K562 (cell line): ENCODE measurements around the gene ALOX5. TPM values are rescaled to one million over a fixed set of nuclear protein-coding genes. Genes with fewer than 3 reads are reported as not detected.

ENCODE experiments used
- ATAC-seq: fragments of 200-7000 bp; cut with Tn5 transposase; 3 replicates; pipeline ENCODE4 v1.9.1; 2020; ENCODE audit warnings: moderate library complexity
- BruUV-seq: library from RNA; stranded (reverse); fragments of 400-500 nt; replicated peaks from 2 replicates; lab custom pipeline; 2021; lab: Mats Ljungman, UMichigan
- CTCF ChIA-PET: fragments of 300-600 bp; formaldehyde crosslinking; extraction: SDS; loops from one replicate; lab custom pipeline; 2021; ENCODE audit warnings: low intra/inter-chr PET ratio; lab: Yijun Ruan, JAX
- POLR2A ChIA-PET: fragments of 300-600, 350-650 bp; sonication (Branson Sonifier 250); formaldehyde crosslinking; extraction: SDS; loops from one replicate; lab custom pipeline; 2021; ENCODE audit warnings: antibody characterized with exemption, inconsistent platforms; lab: Yijun Ruan, JAX
- DNase-seq, 4 experiments: peaks; one replicate each; pipeline versions ENCODE4 v3.0.0 to v3.0.0-alpha.2; 2011 to 2018; ENCODE audit warnings: low spot score in 3 of 4, mixed read lengths in 3 of 4; ENCODE audit errors: extremely low read depth in 1 of 4
- FAIRE-seq: peaks from 2 replicates; lab custom pipeline; 2011; peaks lifted over from hg19 to GRCh38; lab: Jason Lieb, UNC
- H2AFZ ChIP-seq: 2 replicates; pipeline ENCODE4 v1.6.0; 2011; ENCODE audit warnings: low read depth, low read length, control low read depth, inconsistent platforms
- H3K27ac ChIP-seq: fragments of 200-600 bp; 3 replicates; pipeline ENCODE4 v1.8.0; 2011; ENCODE audit warnings: low read depth, mild to moderate bottlenecking, control low read depth, inconsistent platforms, low read length, moderate library complexity, mixed read lengths; ENCODE audit errors: extremely low read depth
- H3K27me3 ChIP-seq, 2 experiments: fragments of 300-600 bp in 1 of 2; 2 replicates in 1 of 2; 3 replicates in 1 of 2; pipeline versions ENCODE4 v1.6.0 to v1.8.0; 2011; ENCODE audit warnings: inconsistent platforms in 2 of 2, low read length in 2 of 2, mild to moderate bottlenecking in 1 of 2, mixed read lengths in 1 of 2, moderate library complexity in 1 of 2; ENCODE audit not compliant: control insufficient read depth in 2 of 2, insufficient read depth in 2 of 2
- H3K36me3 ChIP-seq: fragments of 300-600 bp; 3 replicates; pipeline ENCODE4 v1.8.0; 2011; ENCODE audit warnings: mild to moderate bottlenecking, low read length, inconsistent platforms; ENCODE audit not compliant: control insufficient read depth, insufficient read depth
- H3K4me1 ChIP-seq, 2 experiments: fragments of 200-600 bp in 1 of 2; replicated peaks in 1 of 2; 2 replicates in 1 of 2; 3 replicates in 1 of 2; pipeline versions ENCODE4 v1.5.1 to v1.8.0; 2011; ENCODE audit warnings: inconsistent platforms in 2 of 2, low read length in 2 of 2, mild to moderate bottlenecking in 1 of 2, mixed read lengths in 1 of 2, moderate library complexity in 1 of 2; ENCODE audit not compliant: control insufficient read depth in 2 of 2, insufficient read depth in 2 of 2
- H3K4me2 ChIP-seq: 2 replicates; pipeline ENCODE4 v1.6.1; 2011; ENCODE audit warnings: low read length, control low read depth, inconsistent platforms, mixed read lengths; ENCODE audit not compliant: insufficient read depth
- H3K4me3 ChIP-seq: fragments of 200-600 bp; sonication (generic), shearing (Covaris generic); 2 replicates; pipeline ENCODE4 v1.5.1; 2016; ENCODE audit warnings: control low read depth, inconsistent platforms
- H3K79me2 ChIP-seq: fragments of 200-600 bp; 3 replicates; pipeline ENCODE4 v1.8.0; 2011; ENCODE audit warnings: low read length, inconsistent platforms; ENCODE audit not compliant: control insufficient read depth, insufficient read depth
- H3K9ac ChIP-seq, 2 experiments: 2 replicates each; pipeline versions ENCODE4 v1.6.0 to v1.6.1; 2011; ENCODE audit warnings: low read depth in 2 of 2, low read length in 2 of 2, control low read depth in 1 of 2, inconsistent platforms in 1 of 2, mild to moderate bottlenecking in 1 of 2, mixed read lengths in 1 of 2; ENCODE audit not compliant: insufficient read depth in 1 of 2
- H3K9me1 ChIP-seq: one replicate; pipeline ENCODE4 v1.6.0; 2011; ENCODE audit warnings: inconsistent platforms, mild to moderate bottlenecking, low read length, moderate library complexity; ENCODE audit not compliant: control insufficient read depth, insufficient read depth
- H3K9me3 ChIP-seq: replicated peaks from 2 replicates; pipeline ENCODE4 v1.5.1; 2011; ENCODE audit warnings: low read depth, low read length, inconsistent platforms; ENCODE audit not compliant: control insufficient read depth, insufficient read depth
- H4K20me1 ChIP-seq: replicated peaks from 2 replicates; pipeline ENCODE4 v1.6.1; 2011; ENCODE audit warnings: low read length, inconsistent platforms, mixed read lengths; ENCODE audit not compliant: control insufficient read depth, insufficient read depth
- E2F1 ChIP-seq: sonication (generic); formaldehyde crosslinking; IDR thresholded peaks from 2 replicates; pipeline ENCODE4 v1.8.1; 2023; ENCODE audit warnings: mild to moderate bottlenecking, missing genetic modification reagents, moderate library complexity
- GABPB2 ChIP-seq: fragments of 250-450 bp; sonication (Bioruptor Pico); conservative IDR thresholded peaks from 2 replicates; pipeline ENCODE4 v1.5.1; 2021; ENCODE audit warnings: mild to moderate bottlenecking
- IFI16 ChIP-seq: fragments of 250-450 bp; sonication (Bioruptor Pico); IDR thresholded peaks from 2 replicates; pipeline ENCODE4 v2.1.2; 2022; ENCODE audit warnings: mild to moderate bottlenecking, inconsistent platforms
- MAFF ChIP-seq: IDR thresholded peaks from 2 replicates; pipeline ENCODE4 v1.6.1; 2012; ENCODE audit warnings: low read length, improper control_type of control experiment
- SOX6 ChIP-seq: fragments of 450-650 bp; IDR thresholded peaks from 2 replicates; pipeline ENCODE4 v1.6.1; 2014; ENCODE audit warnings: mild to moderate bottlenecking
- TSC22D4 ChIP-seq: fragments of 450-650 bp; IDR thresholded peaks from 2 replicates; pipeline ENCODE4 v1.6.1; 2016; ENCODE audit warnings: missing genetic modification characterization, missing biosample characterization, control low read depth
- ZNF57 ChIP-seq: fragments of 450-650 bp; formaldehyde crosslinking; IDR thresholded peaks from 2 replicates; pipeline ENCODE4 v1.4.0; 2020; ENCODE audit warnings: mild to moderate bottlenecking, moderate library complexity
- WGBS: fragments of 100-300 bp; shearing (Covaris generic); methylation state at CpG from one replicate; pipeline ENCODE4 v1.1.6; 2016; ENCODE audit warnings: low coverage, mixed read lengths; ENCODE audit not compliant: insufficient coverage; ENCODE audit errors: missing lambda C conversion rate; 5-methylcytosine and 5-hydroxymethylcytosine counted together
- in situ Hi-C: fragments of 300-500 bp; cut with MboI; formaldehyde crosslinking; loops from 4 replicates; pipeline ENCODE4 v1.15.0; 2018; ENCODE audit warnings: inconsistent platforms, mixed read lengths
- intact Hi-C: fragments of 100-400 bp; cut with micrococcal nuclease; formaldehyde crosslinking; loops from 2 replicates; pipeline ENCODE4 v1.14.2; 2022
- polyA plus RNA-seq, 8 experiments: library from polyadenylated mRNA; depleted of rRNA in 4 of 8; stranded (reverse) in 5 of 8; unstranded in 3 of 8; fragments of >200 nt; fragmentation: Nextera tagmentation in 2 of 8; fragmentation: Illumina TruSeq in 1 of 8; extraction: Ambion mirVana in 2 of 8; extraction: Trizol in 1 of 8; gene quantifications; 2 replicates each; pipeline versions ENCODE4 v1.2.1 to v1.2.3, GENCODE V29; 2011 to 2014; ENCODE audit warnings: inconsistent platforms in 1 of 8, missing spikeins in 1 of 8
- total RNA-seq, 7 experiments: library from RNA; depleted of rRNA in 6 of 7; stranded (reverse); fragments of >200 nt in 6 of 7; fragmentation: Illumina TruSeq in 2 of 7; extraction: Trizol in 2 of 7; gene quantifications; 2 replicates each; pipeline versions ENCODE4 v1.2.1 to v1.2.3, GENCODE V29; 2011 to 2021; ENCODE audit warnings: low replicate concordance in 1 of 7
- TF ChIP-seq, protein P1 (sequence below), 2 experiments: fragments of 450-650 bp in 1 of 2; sonication (generic) in 1 of 2; formaldehyde crosslinking in 1 of 2; IDR thresholded peaks in 1 of 2; conservative IDR thresholded peaks in 1 of 2; 2 replicates each; pipeline versions ENCODE4 v1.6.1 to v1.8.1; 2016 to 2023; ENCODE audit warnings: mild to moderate bottlenecking in 2 of 2, moderate library complexity in 2 of 2, inconsistent platforms in 1 of 2, missing genetic modification reagents in 1 of 2
- TF ChIP-seq, protein P2 (sequence below): fragments of 250-450 bp; sonication (Bioruptor Pico); IDR thresholded peaks from 2 replicates; pipeline ENCODE4 v1.8.0; 2021; ENCODE audit warnings: mild to moderate bottlenecking, moderate library complexity

ALOX5 gene
- total and polyA plus RNA-seq, 9 of the 15 experiments (the other 6 are each of a cell fraction or from before 2014, with no cell fraction given), result 0.10 to 2.4 (median 1.4) TPM

GRCh38 chr10:45355494-45355893, 18.5 kb upstream of the ALOX5 start:
- DNase-seq (peak in 1 of 4 experiments; percentile 2), FAIRE-seq (no peak), ATAC-seq (no peak)
- no peak overlapping the region for H3K9ac ChIP-seq
- no TSS peak for BruUV-seq
- TF ChIP-seq ZNF57 (CRISPR knock-in tag), result no peak
- TF ChIP-seq, protein P1, sequence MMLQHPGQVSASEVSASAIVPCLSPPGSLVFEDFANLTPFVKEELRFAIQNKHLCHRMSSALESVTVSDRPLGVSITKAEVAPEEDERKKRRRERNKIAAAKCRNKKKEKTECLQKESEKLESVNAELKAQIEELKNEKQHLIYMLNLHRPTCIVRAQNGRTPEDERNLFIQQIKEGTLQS (IDR thresholded peaks at IDR 0.05), result no peak
- TF ChIP-seq, protein P1 (CRISPR knock-in tag; conservative IDR thresholded peaks at IDR 0.05), result no peak
- TF ChIP-seq IFI16 (CRISPR knock-in tag), result no peak
- TF ChIP-seq GABPB2 (CRISPR knock-in tag), result no peak
- TF ChIP-seq E2F1 (CRISPR knock-in tag), result no peak
- no peak for TF ChIP-seq TSC22D4 (tag)
- no peak for TF ChIP-seq MAFF
- TF ChIP-seq SOX6, result no peak
- TF ChIP-seq, protein P2, sequence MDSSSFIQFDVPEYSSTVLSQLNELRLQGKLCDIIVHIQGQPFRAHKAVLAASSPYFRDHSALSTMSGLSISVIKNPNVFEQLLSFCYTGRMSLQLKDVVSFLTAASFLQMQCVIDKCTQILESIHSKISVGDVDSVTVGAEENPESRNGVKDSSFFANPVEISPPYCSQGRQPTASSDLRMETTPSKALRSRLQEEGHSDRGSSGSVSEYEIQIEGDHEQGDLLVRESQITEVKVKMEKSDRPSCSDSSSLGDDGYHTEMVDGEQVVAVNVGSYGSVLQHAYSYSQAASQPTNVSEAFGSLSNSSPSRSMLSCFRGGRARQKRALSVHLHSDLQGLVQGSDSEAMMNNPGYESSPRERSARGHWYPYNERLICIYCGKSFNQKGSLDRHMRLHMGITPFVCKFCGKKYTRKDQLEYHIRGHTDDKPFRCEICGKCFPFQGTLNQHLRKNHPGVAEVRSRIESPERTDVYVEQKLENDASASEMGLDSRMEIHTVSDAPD (CRISPR knock-in tag), result no peak
- no peak overlapping the region for H3K4me3 ChIP-seq
- H3K36me3 ChIP-seq, result no peaks in the 10 kb centered on the region
- H3K27me3 ChIP-seq, result no peaks in the 10 kb centered on the region; a peak in 1 of 5 replicates
- no peaks in the 10 kb centered on the region for H3K79me2 ChIP-seq
- no peaks in the 10 kb centered on the region for H3K9me3 ChIP-seq
- in situ Hi-C loops, result no loop called here
- H3K4me1 ChIP-seq, result peaks cover 0 to 23% of the 10 kb centered on the region in 2 experiments; a peak in 3 of 5 replicates
- no peak overlapping the region for H3K27ac ChIP-seq
- WGBS, result 23% methylated on average over 4 of the region's 4 CpGs
- H4K20me1 ChIP-seq, result no peaks in the 10 kb centered on the region
- no peak overlapping the region for H3K4me2 ChIP-seq
- no peaks in the 10 kb centered on the region for H3K9me1 ChIP-seq
- no peak overlapping the region for H2AFZ ChIP-seq
- POLR2A ChIA-PET, result interaction anchor here (0.7 to 0.8 kb wide), 2 partner anchors 109 to 718 kb away, joined by 3 to 4 read pairs; no protein-coding TSS in a partner anchor
- intact Hi-C loops, result no loop called here
- CTCF ChIA-PET, result no interaction called here
